HepG2 (cell line): ENCODE measurements around the gene ALDH4A1. TPM values are rescaled to one million over a fixed set of nuclear protein-coding genes. Genes with fewer than 3 reads are reported as not detected.

Source experiments
- ATAC-seq: fragments of 200-7000 bp; cut with Tn5 transposase; 3 replicates; pipeline ENCODE4 v1.9.1; 2020; ENCODE audit warnings: mild to moderate bottlenecking, moderate library complexity
- BruUV-seq: library from RNA; stranded (reverse); fragments of 400-500 nt; replicated peaks from 2 replicates; lab custom pipeline; 2021; lab: Mats Ljungman, UMichigan
- CTCF ChIA-PET: fragments of 300-600 bp; formaldehyde crosslinking; extraction: SDS; loops from one replicate; lab custom pipeline; 2021; ENCODE audit warnings: low total read pairs, inconsistent platforms, low intra/inter-chr PET ratio; lab: Yijun Ruan, JAX
- POLR2A ChIA-PET: fragments of 350-600 bp; sonication (Branson Sonifier 250); formaldehyde crosslinking; loops from one replicate; lab custom pipeline; 2020; ENCODE audit warnings: antibody characterized with exemption, inconsistent platforms; lab: Yijun Ruan, JAX
- DNase-seq: peaks from one replicate; pipeline ENCODE4 v3.0.0-alpha.2; 2015; ENCODE audit warnings: low spot score
- FAIRE-seq: peaks from 3 replicates; lab custom pipeline; 2011; peaks lifted over from hg19 to GRCh38; lab: Jason Lieb, UNC
- H2AFZ ChIP-seq: one replicate; pipeline ENCODE4 v1.6.1; 2011; ENCODE audit warnings: low read length, inconsistent platforms
- H3K27ac ChIP-seq: fragments of 300-600 bp; 3 replicates; pipeline ENCODE4 v1.8.0; 2011; ENCODE audit warnings: mixed run types, mild to moderate bottlenecking, mixed read lengths, low read length, inconsistent platforms; ENCODE audit not compliant: insufficient read depth; ENCODE audit errors: extremely low read length
- H3K27me3 ChIP-seq, 2 experiments: fragments of 200-600 bp in 1 of 2; 2 replicates in 1 of 2; 3 replicates in 1 of 2; pipeline versions ENCODE4 v1.6.0 to v1.8.0; 2011; ENCODE audit warnings: low read length in 2 of 2, mild to moderate bottlenecking in 2 of 2, moderate library complexity in 2 of 2, inconsistent platforms in 1 of 2; ENCODE audit not compliant: insufficient read depth in 2 of 2, control insufficient read depth in 1 of 2
- H3K36me3 ChIP-seq, 2 experiments: fragments of 200-600 bp in 1 of 2; replicated peaks in 1 of 2; 2 replicates in 1 of 2; 3 replicates in 1 of 2; pipeline versions ENCODE4 v1.5.1 to v1.8.0; 2011; ENCODE audit warnings: low read length in 2 of 2, inconsistent platforms in 1 of 2; ENCODE audit not compliant: insufficient read depth in 2 of 2, control insufficient read depth in 1 of 2
- H3K4me1 ChIP-seq: 2 replicates; pipeline ENCODE4 v1.5.1; 2012; ENCODE audit warnings: low read length, inconsistent platforms; ENCODE audit not compliant: insufficient read depth
- H3K4me2 ChIP-seq: 2 replicates; pipeline ENCODE4 v1.6.0; 2011; ENCODE audit warnings: low read depth, low read length, inconsistent platforms
- H3K4me3 ChIP-seq, 3 experiments: fragments of 200-600 bp in 1 of 3; sonication (generic), shearing (Covaris generic) in 1 of 3; replicated peaks in 1 of 3; 2 replicates each; pipeline ENCODE4 v1.5.1; 2011 to 2016; ENCODE audit warnings: low read length in 3 of 3, inconsistent platforms in 2 of 3, low read depth in 2 of 3, mild to moderate bottlenecking in 2 of 3, control low read depth in 1 of 3, mixed read lengths in 1 of 3; ENCODE audit not compliant: insufficient read depth in 1 of 3
- H3K79me2 ChIP-seq: one replicate; pipeline ENCODE4 v1.6.1; 2011; ENCODE audit warnings: low read length, inconsistent platforms; ENCODE audit not compliant: insufficient read depth
- H3K9ac ChIP-seq: 2 replicates; pipeline ENCODE4 v1.6.0; 2011; ENCODE audit warnings: mild to moderate bottlenecking, low read depth, low read length, inconsistent platforms; ENCODE audit not compliant: insufficient read depth
- H3K9me3 ChIP-seq: 2 replicates; pipeline ENCODE4 v1.5.1; 2012; ENCODE audit warnings: mild to moderate bottlenecking, low read length
- H4K20me1 ChIP-seq: 2 replicates; pipeline ENCODE4 v1.6.0; 2011; ENCODE audit warnings: inconsistent platforms, mild to moderate bottlenecking, low read length, moderate library complexity; ENCODE audit not compliant: insufficient read depth
- AHR ChIP-seq: IDR thresholded peaks from 2 replicates; pipeline ENCODE4 v1.6.1; 2018; ENCODE audit warnings: missing genetic modification reagents, missing compliant biosample characterization
- GLI4 ChIP-seq: sonication (generic); formaldehyde crosslinking; IDR thresholded peaks from 2 replicates; pipeline ENCODE4 v1.5.1; 2020; ENCODE audit warnings: missing genetic modification reagents, mild to moderate bottlenecking, moderate library complexity, borderline replicate concordance
- KMT2B ChIP-seq: IDR thresholded peaks from 2 replicates; pipeline ENCODE4 v1.6.1; 2016; ENCODE audit warnings: missing genetic modification reagents, missing compliant biosample characterization
- MED8 ChIP-seq: sonication (generic); formaldehyde crosslinking; IDR thresholded peaks from 2 replicates; pipeline ENCODE4 v1.8.1; 2023; ENCODE audit warnings: mild to moderate bottlenecking, missing genetic modification reagents; ENCODE audit not compliant: insufficient replicate concordance
- MXD4 ChIP-seq: IDR thresholded peaks from 2 replicates; pipeline ENCODE4 v1.6.1; 2016; ENCODE audit warnings: mild to moderate bottlenecking, missing biosample characterization, missing genetic modification reagents
- PHF21A ChIP-seq: sonication (generic); formaldehyde crosslinking; IDR thresholded peaks from 2 replicates; pipeline ENCODE4 v1.5.0; 2020; ENCODE audit warnings: mild to moderate bottlenecking, missing genetic modification reagents
- POLR2A ChIP-seq, 2 experiments: IDR thresholded peaks; 2 replicates each; pipeline ENCODE4 v1.6.1; 2011; ENCODE audit warnings: low read depth in 2 of 2, low read length in 2 of 2, mild to moderate bottlenecking in 1 of 2, moderate library complexity in 1 of 2; ENCODE audit not compliant: insufficient read depth in 1 of 2
- RNF2 ChIP-seq: fragments of 450-650 bp; conservative IDR thresholded peaks from 2 replicates; pipeline ENCODE4 v1.6.1; 2016; ENCODE audit warnings: low read depth
- TCF12 ChIP-seq, 2 experiments: fragments of 450-650 bp in 1 of 2; sonication (generic) in 1 of 2; formaldehyde crosslinking in 1 of 2; IDR thresholded peaks; 2 replicates each; pipeline versions ENCODE4 v1.6.1 to v1.8.0; 2017 to 2022; ENCODE audit warnings: antibody characterized with exemption in 1 of 2, mild to moderate bottlenecking in 1 of 2, missing genetic modification reagents in 1 of 2, moderate library complexity in 1 of 2
- ZNF235 ChIP-seq: sonication (generic); formaldehyde crosslinking; IDR thresholded peaks from 2 replicates; pipeline ENCODE4 v1.8.1; 2023; ENCODE audit warnings: mild to moderate bottlenecking, missing genetic modification reagents, borderline replicate concordance
- ZNF256 ChIP-seq: sonication (generic); formaldehyde crosslinking; conservative IDR thresholded peaks from 2 replicates; pipeline ENCODE4 v1.4.0; 2020; ENCODE audit warnings: missing genetic modification reagents
- ZNF296 ChIP-seq: sonication (generic); formaldehyde crosslinking; conservative IDR thresholded peaks from 2 replicates; pipeline ENCODE4 v1.5.0; 2020; ENCODE audit warnings: mild to moderate bottlenecking, missing genetic modification reagents
- ZNF367 ChIP-seq: sonication (generic); formaldehyde crosslinking; IDR thresholded peaks from 2 replicates; pipeline ENCODE4 v1.4.0; 2020; ENCODE audit warnings: missing genetic modification reagents, borderline replicate concordance
- ZNF775 ChIP-seq: sonication (generic); formaldehyde crosslinking; IDR thresholded peaks from 2 replicates; pipeline ENCODE4 v1.4.0; 2020; ENCODE audit warnings: missing genetic modification reagents, mild to moderate bottlenecking, moderate library complexity, borderline replicate concordance
- ZNF782 ChIP-seq: sonication (generic); formaldehyde crosslinking; IDR thresholded peaks from 2 replicates; pipeline ENCODE4 v1.4.0; 2020; ENCODE audit warnings: missing genetic modification reagents, mild to moderate bottlenecking, borderline replicate concordance
- ZSCAN22 ChIP-seq: sonication (generic); formaldehyde crosslinking; IDR thresholded peaks from 2 replicates; pipeline ENCODE4 v1.4.0; 2020; ENCODE audit warnings: mild to moderate bottlenecking, missing genetic modification reagents
- WGBS: methylation state at CpG from one replicate; pipeline ENCODE4 v1.1.6; 2017; ENCODE audit warnings: low lambda C conversion rate; 5-methylcytosine and 5-hydroxymethylcytosine counted together
- in situ Hi-C: cut with HindIII; loops from 2 replicates; pipeline ENCODE4 v1.10.0; 2017; ENCODE audit warnings: low pct_unique_long_range_greater_than_20kb; ENCODE audit not compliant: extremely low pct_ligation_motif_present
- intact Hi-C: fragments of 100-400 bp; cut with micrococcal nuclease; formaldehyde crosslinking; loops from one replicate; pipeline ENCODE4 v1.10.0; 2022; ENCODE audit not compliant: unreplicated experiment
- polyA plus RNA-seq, 8 experiments: library from polyadenylated mRNA; depleted of rRNA in 3 of 8; stranded (reverse) in 7 of 8; unstranded in 1 of 8; fragments of >200 nt; fragmentation: Illumina TruSeq in 4 of 8; extraction: Trizol in 4 of 8; gene quantifications; 2 replicates each; pipeline versions ENCODE4 v1.2.1 to v1.2.3, GENCODE V29; 2011 to 2016; ENCODE audit warnings: low read depth in 4 of 8, missing spikeins in 1 of 8, mixed read lengths in 1 of 8; ENCODE audit not compliant: insufficient read depth in 1 of 8
- total RNA-seq, 5 experiments: library from RNA; depleted of rRNA; stranded (reverse); fragments of >200 nt; fragmentation: Illumina TruSeq; extraction: Trizol; gene quantifications; 2 replicates each; pipeline ENCODE4 v1.2.3, GENCODE V29; 2016; ENCODE audit warnings: low read depth in 1 of 5
- TF ChIP-seq, protein P1 (sequence below): sonication (generic); formaldehyde crosslinking; IDR thresholded peaks from 2 replicates; pipeline ENCODE4 v1.4.0; 2020; ENCODE audit warnings: missing genetic modification reagents
- TF ChIP-seq, protein P2 (sequence below): sonication (generic); formaldehyde crosslinking; IDR thresholded peaks from 2 replicates; pipeline ENCODE4 v1.8.1; 2023; ENCODE audit warnings: mild to moderate bottlenecking, missing genetic modification reagents

The ALDH4A1 gene
- total and polyA plus RNA-seq, 2 of the 13 experiments (the other 11 are each of a cell fraction or from before 2014, with no cell fraction given) = 76.4 to 240 TPM

DNA sequence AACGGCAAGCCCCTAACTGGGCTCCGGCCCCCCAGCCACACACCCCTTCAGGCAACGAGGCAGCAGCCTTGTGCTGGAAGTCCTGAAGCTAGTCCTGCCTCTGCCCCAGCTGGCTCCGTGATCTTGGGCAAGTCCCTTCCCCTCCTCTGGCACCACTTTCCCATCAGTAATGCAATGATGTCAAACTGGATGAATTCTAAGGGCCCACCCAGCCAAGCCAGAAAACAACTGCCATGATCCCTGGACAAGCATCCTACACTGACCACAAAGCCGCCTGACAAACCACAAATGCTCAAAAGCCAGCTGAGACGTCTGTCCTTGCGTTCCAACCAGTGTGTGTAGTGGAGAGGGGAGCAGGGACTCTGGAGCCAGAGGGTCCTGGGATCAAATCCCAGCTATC is 27.3 kb upstream of the ALDH4A1 start:
- Histone ChIP-seq H3K36me3 (0 out of 5 replicates have a peak, but pooled peaks cover 0 to 2% of the 10 kb centered on the region in 2 experiments), H3K4me2 (no peak overlapping the region), H3K4me1 (peaks cover 20% of the 10 kb centered on the region), H3K9me3 (no peaks in the 10 kb centered on the region), H2AFZ (no peak overlapping the region), H3K27me3 (no peaks in the 10 kb centered on the region), H3K4me3 (no peak overlapping the region), H3K9ac (no peak overlapping the region), H3K79me2 (peaks cover 29% of the 10 kb centered on the region), H3K27ac (no peak overlapping the region), H4K20me1 (peaks cover 3% of the 10 kb centered on the region; the same call in 1 of the 2 replicates)
- POLR2A ChIA-PET = interaction anchor here (1.1 to 1.5 kb wide), 2 partner anchors 19 to 27 kb away, joined by 3 read pairs; partner anchors contain the start of gene IFFO2
- 100% methylated on average over 5 of the region's 7 CpGs for WGBS
- in situ Hi-C loops = no loop called here
- no TSS peak for BruUV-seq
- CTCF ChIA-PET = no interaction called here
- DNase-seq = no peak
- FAIRE-seq = no peak
- intact Hi-C loops = no loop called here
- TF ChIP-seq TCF12 (IDR thresholded peaks at IDR 0.05) (no peak), TCF12 (CRISPR knock-in tag; IDR thresholded peaks at IDR 0.05) (no peak), KMT2B (CRISPR knock-in tag) (no peak), ZNF782 (no peak), ZNF296 (CRISPR knock-in tag) (no peak), AHR (CRISPR knock-in tag) (no peak), RNF2 (no peak), MXD4 (CRISPR knock-in tag) (no peak), PHF21A (no peak), GLI4 (CRISPR knock-in tag) (no peak), ZNF367 (CRISPR knock-in tag) (no peak), ZNF256 (CRISPR knock-in tag) (no peak), ZNF775 (CRISPR knock-in tag) (no peak), ZNF235 (no peak), POLR2A (IDR thresholded peaks at IDR 0.05; ENCODE audit: insufficient read depth in 1 of 2, low read depth in 2 of 2, low read length in 2 of 2) (no peak), MED8 (CRISPR knock-in tag) (no peak), ZSCAN22 (CRISPR knock-in tag) (no peak)
- TF ChIP-seq, protein P1, sequence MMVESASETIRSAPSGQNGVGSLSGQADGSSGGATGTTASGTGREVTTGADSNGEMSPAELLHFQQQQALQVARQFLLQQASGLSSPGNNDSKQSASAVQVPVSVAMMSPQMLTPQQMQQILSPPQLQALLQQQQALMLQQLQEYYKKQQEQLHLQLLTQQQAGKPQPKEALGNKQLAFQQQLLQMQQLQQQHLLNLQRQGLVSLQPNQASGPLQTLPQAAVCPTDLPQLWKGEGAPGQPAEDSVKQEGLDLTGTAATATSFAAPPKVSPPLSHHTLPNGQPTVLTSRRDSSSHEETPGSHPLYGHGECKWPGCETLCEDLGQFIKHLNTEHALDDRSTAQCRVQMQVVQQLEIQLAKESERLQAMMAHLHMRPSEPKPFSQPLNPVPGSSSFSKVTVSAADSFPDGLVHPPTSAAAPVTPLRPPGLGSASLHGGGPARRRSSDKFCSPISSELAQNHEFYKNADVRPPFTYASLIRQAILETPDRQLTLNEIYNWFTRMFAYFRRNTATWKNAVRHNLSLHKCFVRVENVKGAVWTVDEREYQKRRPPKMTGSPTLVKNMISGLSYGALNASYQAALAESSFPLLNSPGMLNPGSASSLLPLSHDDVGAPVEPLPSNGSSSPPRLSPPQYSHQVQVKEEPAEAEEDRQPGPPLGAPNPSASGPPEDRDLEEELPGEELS (CRISPR knock-in tag) = no peak
- TF ChIP-seq, protein P2, sequence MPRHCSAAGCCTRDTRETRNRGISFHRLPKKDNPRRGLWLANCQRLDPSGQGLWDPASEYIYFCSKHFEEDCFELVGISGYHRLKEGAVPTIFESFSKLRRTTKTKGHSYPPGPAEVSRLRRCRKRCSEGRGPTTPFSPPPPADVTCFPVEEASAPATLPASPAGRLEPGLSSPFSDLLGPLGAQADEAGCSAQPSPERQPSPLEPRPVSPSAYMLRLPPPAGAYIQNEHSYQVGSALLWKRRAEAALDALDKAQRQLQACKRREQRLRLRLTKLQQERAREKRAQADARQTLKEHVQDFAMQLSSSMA (CRISPR knock-in tag) = no peak
- no peak for ATAC-seq
